GM19452 (cell line): ENCODE results near the gene SLC22A12.

Experiments
- ATAC-seq: cut with Tn5 transposase; IDR thresholded peaks from one replicate; pipeline ENCODE4 v1.9.1; 2021; ENCODE audit not compliant: unreplicated experiment

Gene SLC22A12

DNA sequence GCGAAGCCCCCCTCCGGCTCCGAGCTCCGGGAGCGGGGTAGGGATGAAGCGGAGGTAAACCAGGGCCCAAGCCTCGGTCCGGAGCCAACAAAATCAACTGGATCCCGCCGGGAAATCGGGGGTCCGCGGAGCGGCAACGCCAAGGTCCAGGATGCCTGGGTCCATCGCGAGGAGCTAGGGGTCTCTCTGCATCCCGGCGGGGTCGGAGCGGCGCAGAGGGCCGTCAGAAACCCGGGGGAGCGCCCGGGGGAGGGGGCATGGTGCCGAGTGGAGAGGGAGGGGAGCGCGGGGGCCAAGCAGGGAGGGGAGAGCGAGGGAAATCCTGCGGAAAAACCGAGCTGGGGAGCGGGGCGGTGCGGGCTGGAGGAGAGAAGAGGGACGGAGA, 51.8 kb downstream of the SLC22A12 start:
- ATAC-seq, result no peak

DNA sequence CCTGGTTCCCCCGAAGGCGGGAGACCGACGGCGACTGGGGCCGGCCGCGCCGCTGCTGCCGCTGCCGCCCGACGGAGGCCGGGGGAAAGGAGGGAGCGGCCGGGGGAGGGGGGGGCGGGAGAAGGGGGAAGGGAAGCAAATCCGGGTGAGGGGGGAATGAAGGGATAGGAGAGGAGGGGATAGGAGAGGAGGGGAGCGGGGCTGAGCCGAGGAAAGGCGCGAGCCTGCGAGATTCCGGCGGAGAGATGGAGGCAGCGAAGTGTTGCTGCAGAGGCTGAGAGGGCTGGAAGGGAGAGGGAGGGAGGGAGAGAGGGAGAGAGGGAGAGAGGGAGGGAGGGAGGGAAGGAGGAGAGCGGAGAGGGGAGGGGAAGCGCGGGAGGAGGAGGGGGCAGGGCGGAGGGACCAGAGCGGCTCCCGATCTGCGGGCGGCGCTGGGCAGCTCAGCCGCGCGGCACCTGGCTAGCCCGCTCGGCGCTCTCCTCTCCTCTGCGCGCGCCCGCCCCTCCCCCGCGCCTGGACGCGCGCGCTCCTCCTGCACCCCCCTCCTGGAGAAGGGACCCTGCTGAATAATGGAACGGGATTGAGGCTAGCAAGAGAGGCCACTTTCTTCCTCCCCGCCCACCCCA, 52.3 kb downstream of the SLC22A12 start:
- ATAC-seq, result no peak

DNA sequence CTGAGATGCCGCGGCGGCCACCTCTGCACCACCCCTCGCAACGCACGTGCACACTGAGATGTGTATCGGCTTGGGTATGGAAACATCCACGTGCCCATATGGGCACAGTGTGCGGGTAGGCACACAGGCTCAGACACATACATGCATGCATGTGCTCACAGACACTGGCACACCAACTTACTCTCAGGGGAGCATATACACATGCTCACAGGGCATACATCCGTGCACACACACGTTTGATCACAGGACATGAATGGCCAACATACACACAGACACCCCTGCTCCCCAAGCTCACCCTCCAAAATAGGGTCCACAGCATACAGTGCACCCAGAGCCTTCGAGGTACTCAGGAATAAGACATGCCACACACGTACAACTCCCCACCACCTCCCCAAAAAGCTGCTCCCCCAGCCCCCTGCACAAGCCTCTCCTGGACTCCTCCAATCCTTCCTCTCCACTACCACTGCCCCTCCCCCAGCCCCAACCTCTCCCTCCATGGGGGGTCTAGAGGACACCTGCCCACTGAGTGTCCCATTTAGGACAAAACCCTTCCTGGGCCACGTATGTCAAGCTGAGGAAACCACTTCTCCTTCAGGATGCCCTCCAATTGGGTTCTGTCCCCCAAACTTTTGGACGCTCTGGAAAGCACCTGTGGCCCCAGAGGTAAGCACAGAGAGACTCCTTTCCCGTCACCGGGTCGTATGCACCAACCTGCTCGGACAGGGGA, 53.1 kb downstream of the SLC22A12 start:
- no peak for ATAC-seq

DNA sequence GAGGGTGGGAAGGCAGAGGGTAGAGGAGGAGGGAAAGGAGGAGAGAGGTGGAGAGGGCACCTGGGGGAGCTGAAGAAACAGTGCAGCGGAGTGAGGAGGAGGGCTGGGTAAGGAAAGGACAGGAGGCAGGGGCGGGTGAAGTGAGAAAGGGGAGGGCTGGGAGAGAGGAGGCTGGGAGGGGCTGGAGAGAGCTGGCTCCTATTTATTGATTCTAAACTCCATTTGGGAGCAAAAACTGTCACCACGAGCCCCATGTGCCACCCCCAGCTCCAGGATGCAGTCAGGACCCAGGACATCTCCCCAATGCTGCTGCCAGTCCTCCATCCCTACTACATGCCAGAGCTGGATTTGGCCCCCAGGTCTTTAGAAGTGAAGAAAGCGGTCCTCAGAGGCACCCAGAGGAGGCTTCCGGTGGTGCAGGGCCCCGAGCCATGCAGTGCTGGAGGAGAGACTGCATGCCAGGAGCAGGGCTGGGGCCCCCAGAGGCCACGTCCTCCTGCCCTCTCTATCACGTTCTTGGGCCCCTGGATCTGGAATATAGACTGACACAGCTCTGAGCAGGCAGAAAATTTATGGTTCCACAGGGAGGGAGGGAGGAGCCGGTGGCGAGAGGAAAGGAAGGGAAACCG, 53.7 kb downstream of the SLC22A12 start:
- no peak for ATAC-seq

DNA sequence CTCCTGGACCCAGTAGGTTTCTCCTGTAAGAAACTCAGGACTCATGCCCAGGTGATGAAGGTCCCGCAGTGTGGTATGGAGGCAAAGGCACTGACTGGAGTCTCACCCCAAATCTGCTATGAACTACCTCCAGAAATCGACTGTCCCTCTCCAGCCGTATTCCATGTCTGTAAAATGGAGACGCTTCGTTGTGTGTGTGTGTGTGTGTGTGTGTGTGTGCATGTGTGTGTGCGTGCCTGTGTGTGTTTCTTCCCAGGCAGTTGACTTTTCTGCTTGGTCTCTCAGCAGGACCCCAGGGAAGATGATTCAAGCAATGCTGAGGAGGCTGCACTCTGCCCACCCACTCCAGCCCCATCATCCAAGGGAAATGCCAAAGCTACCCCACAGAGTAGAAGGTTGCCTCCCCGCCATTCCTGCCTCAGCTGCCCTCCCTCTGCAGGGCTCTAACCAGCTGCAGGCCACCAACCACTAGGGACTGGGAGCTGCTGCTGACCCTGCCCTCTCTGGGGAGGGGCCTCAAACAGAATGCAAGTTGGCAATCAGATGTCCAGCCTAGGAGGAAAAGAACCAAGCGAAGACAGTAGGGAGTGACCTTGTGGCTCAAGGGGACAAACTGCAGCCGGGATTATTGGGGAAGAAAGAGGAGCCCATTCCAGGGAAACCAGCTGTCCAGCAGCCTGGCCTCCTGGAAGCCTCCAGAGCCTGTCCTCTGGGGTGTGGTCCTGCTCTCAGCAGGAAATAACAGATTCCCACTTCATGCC, 56.2 kb downstream of the SLC22A12 start:
- no peak for ATAC-seq

DNA sequence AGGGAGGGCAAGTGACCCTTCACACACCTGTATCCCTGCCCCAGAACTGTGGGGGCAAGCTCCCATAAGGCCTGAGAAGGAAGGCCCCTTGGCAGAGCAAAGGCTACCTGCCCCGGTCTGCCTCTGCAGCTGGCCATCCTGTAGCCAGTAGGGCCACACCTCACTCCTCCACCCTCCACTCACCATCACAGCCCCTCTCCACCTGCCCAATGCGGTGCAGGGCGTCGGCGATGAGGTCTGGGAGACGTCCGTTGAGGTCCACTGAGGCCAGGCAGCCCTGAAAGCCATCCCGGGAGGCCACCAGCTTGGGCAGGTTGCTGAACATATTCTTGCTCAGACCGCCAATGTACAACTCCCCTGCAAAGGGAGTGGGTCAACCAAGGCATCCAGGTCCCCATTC, 57.5 kb downstream of the SLC22A12 start:
- no peak for ATAC-seq

DNA sequence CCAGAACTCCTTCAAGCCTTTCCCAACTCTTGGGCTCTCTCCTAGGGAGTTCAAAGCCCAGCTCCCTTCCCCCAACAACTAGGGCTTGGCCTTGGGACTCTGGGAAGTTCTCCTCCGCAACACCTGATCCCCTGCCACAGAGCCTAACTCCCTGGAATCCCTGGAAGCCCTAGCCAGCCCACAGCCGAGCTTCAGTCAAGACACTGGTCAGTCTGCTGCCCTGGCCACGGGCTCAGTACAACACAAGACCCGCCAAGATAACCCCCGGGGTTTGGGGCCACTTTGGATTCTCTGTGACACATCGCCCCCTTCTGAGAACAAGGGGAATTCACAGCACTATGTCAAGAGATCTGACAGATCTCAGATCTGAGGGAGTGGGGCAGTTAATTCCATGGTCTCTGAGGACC, 58.3 kb downstream of the SLC22A12 start:
- ATAC-seq, result no peak

DNA sequence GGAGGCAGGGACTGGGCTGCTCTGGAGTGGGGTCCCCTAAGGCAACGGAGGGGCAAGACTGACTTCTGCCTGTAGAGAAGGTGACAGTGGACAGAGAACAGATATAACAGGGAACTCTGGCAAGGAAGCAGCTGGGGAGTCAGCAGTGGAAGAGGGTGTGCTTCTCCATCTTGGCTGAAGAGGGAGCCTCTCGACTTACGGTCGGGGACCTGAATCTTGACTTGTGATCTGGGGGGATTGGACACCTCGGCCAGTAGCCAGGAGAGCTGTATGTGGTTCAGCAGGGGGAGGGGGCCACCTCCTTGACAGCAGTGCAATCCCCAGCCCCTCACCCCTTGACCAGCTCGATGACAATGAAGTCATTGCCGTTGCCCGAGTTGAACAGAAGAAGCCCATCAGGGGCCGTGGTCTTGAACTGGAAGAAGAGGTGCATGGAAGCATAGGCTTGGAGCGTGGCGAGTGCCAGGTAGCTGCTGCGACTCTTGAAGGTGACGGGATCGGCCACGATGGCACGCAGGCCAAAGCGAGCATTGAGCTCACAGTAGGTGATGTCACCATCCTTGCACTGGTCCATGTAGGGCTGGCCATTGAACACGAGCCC, 60.0 kb downstream of the SLC22A12 start:
- ATAC-seq, result no peak
